Tibial nerve (tissue), 4 donors: Measurements from ENCODE around the gene DNM1L.

Source experiments
- CTCF ChIP-seq, 5 experiments: fragments of 200-600 bp in 3 of 5; fragments of 450-650 bp in 2 of 5; sonication (generic) in 3 of 5; IDR thresholded peaks; one replicate each; pipeline ENCODE4 v1.5.1; 2016 to 2019; ENCODE audit warnings: antibody characterized with exemption in 5 of 5, mild to moderate bottlenecking in 3 of 5, moderate library complexity in 2 of 5
- EP300 ChIP-seq, 2 donors: sonication (generic); formaldehyde crosslinking; IDR thresholded peaks; one replicate each; pipeline ENCODE4 v1.6.1; 2017; ENCODE audit warnings: antibody characterized with exemption in 2 of 2, mild to moderate bottlenecking in 1 of 2
- POLR2A ChIP-seq, 2 donors: fragments of 450-650 bp; IDR thresholded peaks; one replicate each; pipeline ENCODE4 v1.6.1; 2017; ENCODE audit warnings: antibody characterized with exemption in 2 of 2, mild to moderate bottlenecking in 2 of 2, moderate library complexity in 2 of 2

DNA sequence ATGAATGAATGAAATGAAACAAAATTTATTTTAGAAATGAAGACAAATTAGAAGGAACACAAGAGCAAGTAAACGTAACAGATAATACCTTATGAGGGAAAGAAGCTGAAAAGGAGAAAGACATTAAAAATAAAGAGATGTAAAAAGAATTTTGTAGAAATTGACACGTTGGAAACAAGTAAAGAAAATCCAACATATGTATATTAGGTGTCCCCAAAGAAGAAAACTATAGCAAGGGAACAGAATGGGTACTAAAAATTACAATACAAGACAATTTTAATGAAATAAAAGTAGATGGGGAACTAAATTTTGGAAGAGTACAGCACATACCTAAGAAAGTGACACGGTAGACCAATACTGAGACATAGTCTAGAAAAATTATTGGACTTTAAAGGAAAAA, 16.7 kb downstream of the DNM1L start:
- no peak for TF ChIP-seq CTCF (IDR thresholded peaks at IDR 0.05)
- no peak for TF ChIP-seq EP300 (IDR thresholded peaks at IDR 0.05)
- TF ChIP-seq POLR2A (IDR thresholded peaks at IDR 0.05): no peak
